HG03457 (cell line): Measurements from ENCODE around the gene PRR19.
A peak's percentile ranks its signal among the peaks of the same experiment; 100 is the strongest.

Source experiments
- ATAC-seq: cut with Tn5 transposase; IDR thresholded peaks from one replicate; pipeline ENCODE4 v1.9.1; 2021; ENCODE audit warnings: moderate number of reproducible peaks; ENCODE audit not compliant: unreplicated experiment

Gene PRR19

GRCh38 chr19:42281827-42282762, 19.8 kb upstream of the PRR19 start:
- no peak for ATAC-seq

GRCh38 chr19:42282819-42283187, 19.1 kb upstream of the PRR19 start:
- ATAC-seq: no peak

- ATAC-seq: peak; percentile 30
Measured at GRCh38 chr19:42283188-42284065, 18.5 kb upstream of the PRR19 start.

GRCh38 chr19:42284066-42284501, 17.8 kb upstream of the PRR19 start:
- peak; percentile 19 for ATAC-seq

- ATAC-seq: no peak
Measured at GRCh38 chr19:42284591-42285341, 17.2 kb upstream of the PRR19 start.

- no peak for ATAC-seq
Measured at GRCh38 chr19:42285541-42285941, 16.4 kb upstream of the PRR19 start.

- no peak for ATAC-seq
Measured at GRCh38 chr19:42285988-42286348, 16.0 kb upstream of the PRR19 start.

- ATAC-seq: no peak
Measured at GRCh38 chr19:42286349-42287016, 15.4 kb upstream of the PRR19 start.

- no peak for ATAC-seq
Measured at GRCh38 chr19:42287017-42287826, 14.7 kb upstream of the PRR19 start.

GRCh38 chr19:42287827-42288107, 14.2 kb upstream of the PRR19 start:
- no peak for ATAC-seq

GRCh38 chr19:42288387-42288786, 13.5 kb upstream of the PRR19 start:
- no peak for ATAC-seq

- no peak for ATAC-seq
Measured at GRCh38 chr19:42288881-42289555, 12.9 kb upstream of the PRR19 start.

- no peak for ATAC-seq
Measured at GRCh38 chr19:42289556-42290041, 12.3 kb upstream of the PRR19 start.

GRCh38 chr19:42290136-42290522, 11.8 kb upstream of the PRR19 start:
- ATAC-seq: no peak

- no peak for ATAC-seq
Measured at GRCh38 chr19:42290523-42291434, 11.2 kb upstream of the PRR19 start.

GRCh38 chr19:42291435-42291810, 10.5 kb upstream of the PRR19 start:
- no peak for ATAC-seq

GRCh38 chr19:42292042-42292960, 9.6 kb upstream of the PRR19 start:
- no peak for ATAC-seq
